SK-N-SH (cell line): ENCODE measurements around the gene CPSF3. TPM values are rescaled to one million over a fixed set of nuclear protein-coding genes. Genes with fewer than 3 reads are reported as not detected.

Source experiments
- CTCF ChIA-PET: fragments of 300-600, 350-600 bp; formaldehyde crosslinking; extraction: SDS; loops from one replicate; lab custom pipeline; 2021; lab: Yijun Ruan, JAX
- POLR2A ChIA-PET: fragments of 350-600 bp; sonication (Branson Sonifier 250); formaldehyde crosslinking; extraction: SDS; loops from one replicate; lab custom pipeline; 2020; ENCODE audit warnings: antibody characterized with exemption, inconsistent platforms; lab: Yijun Ruan, JAX
- DNase-seq: peaks from one replicate; pipeline ENCODE4 v3.0.0; 2012
- H2AFZ ChIP-seq: fragments of 200-600 bp; sonication (generic); 2 replicates; pipeline ENCODE4 v1.8.1; 2016; ENCODE audit warnings: antibody characterized with exemption, mild to moderate bottlenecking, low read depth
- H3F3A ChIP-seq: fragments of 200-600 bp; sonication (generic); replicated peaks from 2 replicates; pipeline ENCODE3; 2016; ENCODE audit warnings: antibody characterized with exemption, mild to moderate bottlenecking; ENCODE audit not compliant: insufficient read depth
- H3K27ac ChIP-seq, 2 experiments: fragments of 200-500 bp in 1 of 2; fragments of 200-600 bp in 1 of 2; sonication (Bioruptor generic) in 1 of 2; sonication (generic), shearing (Covaris generic) in 1 of 2; 2 replicates each; pipeline versions ENCODE4 v1.5.1 to v1.6.1; 2014 to 2016; ENCODE audit warnings: low read depth in 2 of 2, inconsistent platforms in 1 of 2, low read length in 1 of 2, mild to moderate bottlenecking in 1 of 2, mixed read lengths in 1 of 2
- H3K27me3 ChIP-seq: fragments of 200-600 bp; sonication (generic), shearing (Covaris generic); 2 replicates; pipeline ENCODE4 v1.6.1; 2016; ENCODE audit warnings: mixed run types; ENCODE audit not compliant: insufficient read depth
- H3K36me3 ChIP-seq, 2 experiments: fragments of 200-500 bp in 1 of 2; fragments of 200-600 bp in 1 of 2; sonication (Bioruptor generic) in 1 of 2; sonication (generic) in 1 of 2; replicated peaks in 1 of 2; 2 replicates each; pipeline versions ENCODE3 to v1.5.1; 2014 to 2016; ENCODE audit warnings: low read length in 1 of 2, mild to moderate bottlenecking in 1 of 2; ENCODE audit not compliant: insufficient read depth in 2 of 2, control insufficient read depth in 1 of 2
- H3K4me1 ChIP-seq, 2 experiments: fragments of 200-500 bp in 1 of 2; fragments of 200-600 bp in 1 of 2; sonication (Bioruptor generic) in 1 of 2; sonication (generic), shearing (Covaris generic) in 1 of 2; 2 replicates each; pipeline versions ENCODE4 v1.5.1 to v1.6.1; 2014 to 2016; ENCODE audit warnings: low read depth in 1 of 2, low read length in 1 of 2, mixed run types in 1 of 2; ENCODE audit not compliant: insufficient read depth in 2 of 2, control insufficient read depth in 1 of 2
- H3K4me2 ChIP-seq: fragments of 200-600 bp; sonication (generic), shearing (Covaris generic); 2 replicates; pipeline ENCODE4 v1.6.1; 2017; ENCODE audit warnings: mixed run types
- H3K4me3 ChIP-seq, 2 experiments: fragments of 200-500 bp in 1 of 2; fragments of 200-600 bp in 1 of 2; sonication (Bioruptor generic) in 1 of 2; sonication (generic), shearing (Covaris generic) in 1 of 2; 2 replicates each; pipeline versions ENCODE4 v1.5.1 to v1.8.1; 2014 to 2016; ENCODE audit warnings: low read depth in 2 of 2, inconsistent platforms in 1 of 2, low read length in 1 of 2, mild to moderate bottlenecking in 1 of 2, mixed read lengths in 1 of 2, moderate library complexity in 1 of 2
- H3K79me2 ChIP-seq: fragments of 200-600 bp; sonication (generic); 2 replicates; pipeline ENCODE4 v1.8.1; 2017; ENCODE audit warnings: mild to moderate bottlenecking; ENCODE audit not compliant: insufficient read depth
- H3K9ac ChIP-seq: fragments of 200-600 bp; sonication (generic); 2 replicates; pipeline ENCODE4 v1.6.1; 2017; ENCODE audit warnings: mixed run types
- H3K9me2 ChIP-seq: fragments of 200-600 bp; sonication (generic); 2 replicates; pipeline ENCODE4 v1.6.1; 2017; ENCODE audit warnings: mixed run types
- H3K9me3 ChIP-seq: fragments of 200-600 bp; sonication (generic); 2 replicates; pipeline ENCODE4 v1.6.1; 2017; ENCODE audit warnings: mixed run types, mild to moderate bottlenecking, moderate library complexity
- H4K20me1 ChIP-seq: fragments of 200-600 bp; sonication (generic); 2 replicates; pipeline ENCODE4 v1.6.1; 2017; ENCODE audit warnings: mild to moderate bottlenecking, mixed run types; ENCODE audit not compliant: insufficient read depth
- EP300 ChIP-seq, 2 experiments: IDR thresholded peaks; 2 replicates each; pipeline versions ENCODE4 v1.4.0 to v1.6.1; 2012; ENCODE audit warnings: borderline replicate concordance in 1 of 2, low read depth in 1 of 2, low read length in 1 of 2
- FOXJ3 ChIP-seq: sonication (generic); formaldehyde crosslinking; IDR thresholded peaks from 2 replicates; pipeline ENCODE4 v1.5.1; 2020; ENCODE audit warnings: mild to moderate bottlenecking, missing genetic modification reagents
- GABPA ChIP-seq: IDR thresholded peaks from 2 replicates; pipeline ENCODE4 v1.4.0; 2012; ENCODE audit warnings: low read depth, mild to moderate bottlenecking
- MXI1 ChIP-seq: IDR thresholded peaks from 2 replicates; pipeline ENCODE4 v1.6.1; 2012; ENCODE audit warnings: mild to moderate bottlenecking, low read depth, low read length, improper control_type of control experiment
- NRF1 ChIP-seq: IDR thresholded peaks from 2 replicates; pipeline ENCODE4 v1.6.1; 2012; ENCODE audit warnings: low read depth, mild to moderate bottlenecking, low read length
- POLR2AphosphoS5 ChIP-seq: IDR thresholded peaks from 2 replicates; pipeline ENCODE4 v1.6.1; 2012; ENCODE audit warnings: low read depth, low read length
- RAD21 ChIP-seq: IDR thresholded peaks from 2 replicates; pipeline ENCODE4 v1.6.1; 2012; ENCODE audit warnings: mild to moderate bottlenecking, low read length
- RXRA ChIP-seq: IDR thresholded peaks from 2 replicates; pipeline ENCODE4 v1.4.0; 2012; ENCODE audit warnings: low read depth, mild to moderate bottlenecking, borderline replicate concordance
- SMC3 ChIP-seq: IDR thresholded peaks from 2 replicates; pipeline ENCODE4 v1.6.1; 2012; ENCODE audit warnings: low read depth, low read length, improper control_type of control experiment
- TAF1 ChIP-seq: IDR thresholded peaks from 2 replicates; pipeline ENCODE4 v1.6.1; 2012; ENCODE audit warnings: low read depth, mild to moderate bottlenecking, low read length, moderate library complexity, borderline replicate concordance
- TCF12 ChIP-seq: IDR thresholded peaks from 2 replicates; pipeline ENCODE4 v1.4.0; 2012
- TEAD4 ChIP-seq: IDR thresholded peaks from 2 replicates; pipeline ENCODE4 v1.4.0; 2012; ENCODE audit warnings: mild to moderate bottlenecking, borderline replicate concordance; ENCODE audit not compliant: insufficient read depth
- YY1 ChIP-seq: IDR thresholded peaks from 2 replicates; pipeline ENCODE4 v1.4.0; 2012; ENCODE audit warnings: low read depth, mild to moderate bottlenecking
- WGBS: methylation state at CpG from one replicate; pipeline ENCODE4 v1.1.6; 2017; ENCODE audit warnings: low lambda C conversion rate; 5-methylcytosine and 5-hydroxymethylcytosine counted together
- polyA plus RNA-seq, 3 experiments: library from polyadenylated mRNA; depleted of rRNA; stranded (reverse); fragments of >200 nt; gene quantifications; 2 replicates each; pipeline ENCODE4 v1.2.3, GENCODE V29; 2012
- TF ChIP-seq, protein P1 (sequence below): IDR thresholded peaks from 2 replicates; pipeline ENCODE4; 2012
- TF ChIP-seq, protein P2 (sequence below): IDR thresholded peaks from 2 replicates; pipeline ENCODE4 v1.4.0; 2012; ENCODE audit warnings: low read depth
- TF ChIP-seq, protein P3 (sequence below): fragments of 150-350 bp; IDR thresholded peaks from 2 replicates; pipeline ENCODE4 v1.6.1; 2017; ENCODE audit warnings: antibody characterized with exemption, low read length, low read depth, borderline replicate concordance
- TF ChIP-seq, protein P4 (sequence below): IDR thresholded peaks from 2 replicates; pipeline ENCODE4 v1.6.1; 2012; ENCODE audit warnings: mild to moderate bottlenecking, low read depth, low read length, moderate library complexity
- TF ChIP-seq, protein P5 (sequence below): fragments of 150-350 bp; IDR thresholded peaks from 2 replicates; pipeline ENCODE4 v1.6.1; 2016; ENCODE audit warnings: mild to moderate bottlenecking, low read depth, low read length

The CPSF3 gene
- polyA plus RNA-seq, 1 of the 3 experiments (the other 2 are of a cell fraction): 34.2 TPM

DNA sequence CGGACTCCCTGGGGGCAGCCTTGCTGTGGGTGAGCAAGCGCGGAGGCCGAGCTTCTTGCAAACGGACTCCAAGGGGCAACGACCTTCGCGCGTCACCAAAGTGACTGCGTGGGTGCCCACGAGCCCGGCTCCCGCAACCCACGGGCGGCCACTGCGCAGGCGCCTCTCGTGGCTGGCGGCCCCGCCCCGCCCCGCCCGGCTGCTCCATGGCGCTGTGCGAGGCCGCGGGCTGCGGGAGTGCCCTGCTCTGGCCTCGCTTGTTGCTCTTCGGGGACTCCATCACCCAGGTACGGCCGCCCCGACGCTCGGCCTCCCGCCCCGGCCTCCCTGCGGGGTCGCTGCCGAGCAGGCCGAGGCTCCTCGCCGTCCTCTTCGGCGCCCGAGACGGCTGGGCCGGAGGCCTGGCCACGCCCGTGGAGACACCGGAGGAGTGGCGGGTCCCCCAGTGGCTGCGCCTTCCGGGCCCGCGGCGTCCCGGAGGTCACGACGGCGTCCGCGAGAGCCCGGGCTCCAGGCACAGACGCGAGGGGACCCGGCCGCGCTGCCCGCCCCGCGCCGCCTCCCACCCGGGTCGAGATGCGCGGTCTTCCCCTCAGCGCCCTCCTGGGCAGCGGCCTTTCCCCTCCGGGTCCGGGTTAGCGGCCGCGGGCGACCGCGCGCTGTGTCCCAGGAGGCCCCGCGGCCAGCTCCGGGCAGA is 51.1 kb downstream of the CPSF3 start, which contains the start of gene IAH1:
TSS of gene IAH1 (plus strand) at position 191 of the 697 bp plus-strand sequence. CDS start at position 207, 16 bp downstream.
- Histone ChIP-seq H3K27ac (peak within 1 kb of the TSS; percentile 82 to 91), H3K9me3 (no peaks in the 10 kb centered on the region), H2AFZ (peak within 1 kb of the TSS; percentile 91; the same call in 1 of the 2 replicates), H3K79me2 (peaks cover 48% of the 10 kb centered on the region), H3K4me2 (peak within 1 kb of the TSS; percentile 86), H3K9ac (peak within 1 kb of the TSS; percentile 89), H3F3A (peaks cover 19% of the 10 kb centered on the region), H4K20me1 (no peaks in the 10 kb centered on the region), H3K4me3 (peak within 1 kb of the TSS; percentile 82), H3K36me3 (peaks cover 44 to 54% of the 10 kb centered on the region in 2 experiments), H3K9me2 (no peaks in the 10 kb centered on the region), H3K4me1 (peaks cover 9 to 26% of the 10 kb centered on the region in 2 experiments; a peak in 1 of 4 replicates), H3K27me3 (no peaks in the 10 kb centered on the region)
- WGBS: no CpG with 5 or more reads among the region's 91 CpGs
- CTCF ChIA-PET: interaction anchor here (0.6 to 4.3 kb wide), 5 partner anchors 10 to 332 kb away, joined by 3 to 9 read pairs (median 4); partner anchors contain the start of gene ADAM17
- DNase-seq: peak; percentile 98
- TF ChIP-seq EP300 (IDR thresholded peaks at IDR 0.05; ENCODE audit: borderline replicate concordance in 1 of 2, low read depth in 1 of 2, low read length in 1 of 2) (no peak), POLR2AphosphoS5 (peak; percentile 68), YY1 (peak; percentile 69), NRF1 (peak; percentile 77), TCF12 (no peak), MXI1 (peak; percentile 58; the same call in 1 of the 2 replicates), TAF1 (peak; percentile 69), SMC3 (no peak), FOXJ3 (CRISPR knock-in tag) (0 out of 2 replicates have a peak, but pooled peaks have one; percentile 31)
- TF ChIP-seq, protein P1, sequence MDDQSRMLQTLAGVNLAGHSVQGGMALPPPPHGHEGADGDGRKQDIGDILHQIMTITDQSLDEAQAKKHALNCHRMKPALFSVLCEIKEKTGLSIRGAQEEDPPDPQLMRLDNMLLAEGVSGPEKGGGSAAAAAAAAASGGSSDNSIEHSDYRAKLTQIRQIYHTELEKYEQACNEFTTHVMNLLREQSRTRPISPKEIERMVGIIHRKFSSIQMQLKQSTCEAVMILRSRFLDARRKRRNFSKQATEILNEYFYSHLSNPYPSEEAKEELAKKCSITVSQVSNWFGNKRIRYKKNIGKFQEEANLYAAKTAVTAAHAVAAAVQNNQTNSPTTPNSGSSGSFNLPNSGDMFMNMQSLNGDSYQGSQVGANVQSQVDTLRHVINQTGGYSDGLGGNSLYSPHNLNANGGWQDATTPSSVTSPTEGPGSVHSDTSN: no peak
- TF ChIP-seq, protein P2, sequence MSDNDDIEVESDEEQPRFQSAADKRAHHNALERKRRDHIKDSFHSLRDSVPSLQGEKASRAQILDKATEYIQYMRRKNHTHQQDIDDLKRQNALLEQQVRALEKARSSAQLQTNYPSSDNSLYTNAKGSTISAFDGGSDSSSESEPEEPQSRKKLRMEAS: peak; percentile 86; the same call in 1 of the 2 replicates
- TF ChIP-seq, all 33 proteins: peak for 7
- POLR2A ChIA-PET: interaction anchor here (1.0 to 1.5 kb wide), 3 partner anchors 9 to 156 kb away, joined by 3 to 4 read pairs (median 4); partner anchors contain the start of genes CPSF3, ITGB1BP1 and YWHAQ

DNA sequence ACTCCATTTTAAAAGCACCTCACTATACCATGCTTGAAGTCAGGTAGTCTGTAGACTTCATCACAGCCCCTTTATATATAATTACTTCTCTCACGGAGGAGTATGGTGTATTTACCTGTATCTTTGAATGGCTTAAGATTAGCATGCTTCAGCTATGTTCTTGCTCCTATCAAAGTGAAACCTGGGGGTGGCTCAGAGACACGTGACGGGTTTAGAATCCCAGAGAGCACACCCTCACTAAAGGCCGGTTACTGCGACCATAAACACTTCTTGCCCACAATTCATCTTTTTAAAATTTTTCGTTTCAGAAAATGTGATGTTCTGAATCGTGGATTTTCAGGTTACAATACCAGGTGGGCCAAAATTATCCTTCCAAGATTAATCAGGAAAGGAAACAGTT is 54.5 kb downstream of the CPSF3 start:
- DNase-seq: no peak
- Histone ChIP-seq H3K27me3 (no peaks in the 10 kb centered on the region), H3K4me1 (peaks cover 9 to 40% of the 10 kb centered on the region in 2 experiments; a peak in 1 of 4 replicates), H3K9me2 (no peaks in the 10 kb centered on the region), H3K36me3 (peaks cover 52 to 64% of the 10 kb centered on the region in 2 experiments), H3K4me2 (0 out of 2 replicates have a peak overlapping the region, but pooled peaks have one; percentile 86), H3K9me3 (no peaks in the 10 kb centered on the region), H3K79me2 (peaks cover 62% of the 10 kb centered on the region), H3K9ac (no peak overlapping the region), H3K27ac (no peak overlapping the region), H2AFZ (no peak overlapping the region), H3K4me3 (no peak overlapping the region), H3F3A (peaks cover 31% of the 10 kb centered on the region), H4K20me1 (no peaks in the 10 kb centered on the region)
- ChIA-PET CTCF (no interaction called here), POLR2A (no interaction called here)
- 89% methylated on average over 7 of the region's 7 CpGs for WGBS
- no peak for TF ChIP-seq RAD21
- TF ChIP-seq GABPA: no peak
- TF ChIP-seq, protein P3, sequence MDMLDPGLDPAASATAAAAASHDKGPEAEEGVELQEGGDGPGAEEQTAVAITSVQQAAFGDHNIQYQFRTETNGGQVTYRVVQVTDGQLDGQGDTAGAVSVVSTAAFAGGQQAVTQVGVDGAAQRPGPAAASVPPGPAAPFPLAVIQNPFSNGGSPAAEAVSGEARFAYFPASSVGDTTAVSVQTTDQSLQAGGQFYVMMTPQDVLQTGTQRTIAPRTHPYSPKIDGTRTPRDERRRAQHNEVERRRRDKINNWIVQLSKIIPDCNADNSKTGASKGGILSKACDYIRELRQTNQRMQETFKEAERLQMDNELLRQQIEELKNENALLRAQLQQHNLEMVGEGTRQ: no peak
- TF ChIP-seq, protein P4, sequence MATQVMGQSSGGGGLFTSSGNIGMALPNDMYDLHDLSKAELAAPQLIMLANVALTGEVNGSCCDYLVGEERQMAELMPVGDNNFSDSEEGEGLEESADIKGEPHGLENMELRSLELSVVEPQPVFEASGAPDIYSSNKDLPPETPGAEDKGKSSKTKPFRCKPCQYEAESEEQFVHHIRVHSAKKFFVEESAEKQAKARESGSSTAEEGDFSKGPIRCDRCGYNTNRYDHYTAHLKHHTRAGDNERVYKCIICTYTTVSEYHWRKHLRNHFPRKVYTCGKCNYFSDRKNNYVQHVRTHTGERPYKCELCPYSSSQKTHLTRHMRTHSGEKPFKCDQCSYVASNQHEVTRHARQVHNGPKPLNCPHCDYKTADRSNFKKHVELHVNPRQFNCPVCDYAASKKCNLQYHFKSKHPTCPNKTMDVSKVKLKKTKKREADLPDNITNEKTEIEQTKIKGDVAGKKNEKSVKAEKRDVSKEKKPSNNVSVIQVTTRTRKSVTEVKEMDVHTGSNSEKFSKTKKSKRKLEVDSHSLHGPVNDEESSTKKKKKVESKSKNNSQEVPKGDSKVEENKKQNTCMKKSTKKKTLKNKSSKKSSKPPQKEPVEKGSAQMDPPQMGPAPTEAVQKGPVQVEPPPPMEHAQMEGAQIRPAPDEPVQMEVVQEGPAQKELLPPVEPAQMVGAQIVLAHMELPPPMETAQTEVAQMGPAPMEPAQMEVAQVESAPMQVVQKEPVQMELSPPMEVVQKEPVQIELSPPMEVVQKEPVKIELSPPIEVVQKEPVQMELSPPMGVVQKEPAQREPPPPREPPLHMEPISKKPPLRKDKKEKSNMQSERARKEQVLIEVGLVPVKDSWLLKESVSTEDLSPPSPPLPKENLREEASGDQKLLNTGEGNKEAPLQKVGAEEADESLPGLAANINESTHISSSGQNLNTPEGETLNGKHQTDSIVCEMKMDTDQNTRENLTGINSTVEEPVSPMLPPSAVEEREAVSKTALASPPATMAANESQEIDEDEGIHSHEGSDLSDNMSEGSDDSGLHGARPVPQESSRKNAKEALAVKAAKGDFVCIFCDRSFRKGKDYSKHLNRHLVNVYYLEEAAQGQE: no peak
- TF ChIP-seq, protein P5, sequence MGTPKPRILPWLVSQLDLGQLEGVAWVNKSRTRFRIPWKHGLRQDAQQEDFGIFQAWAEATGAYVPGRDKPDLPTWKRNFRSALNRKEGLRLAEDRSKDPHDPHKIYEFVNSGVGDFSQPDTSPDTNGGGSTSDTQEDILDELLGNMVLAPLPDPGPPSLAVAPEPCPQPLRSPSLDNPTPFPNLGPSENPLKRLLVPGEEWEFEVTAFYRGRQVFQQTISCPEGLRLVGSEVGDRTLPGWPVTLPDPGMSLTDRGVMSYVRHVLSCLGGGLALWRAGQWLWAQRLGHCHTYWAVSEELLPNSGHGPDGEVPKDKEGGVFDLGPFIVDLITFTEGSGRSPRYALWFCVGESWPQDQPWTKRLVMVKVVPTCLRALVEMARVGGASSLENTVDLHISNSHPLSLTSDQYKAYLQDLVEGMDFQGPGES: no peak
- no peak for TF ChIP-seq RXRA
- no peak for TF ChIP-seq TAF1
- TF ChIP-seq FOXJ3 (CRISPR knock-in tag): no peak
- TF ChIP-seq EP300 (IDR thresholded peaks at IDR 0.05; ENCODE audit: borderline replicate concordance in 1 of 2, low read depth in 1 of 2, low read length in 1 of 2): no peak
- TF ChIP-seq POLR2AphosphoS5: no peak
- TF ChIP-seq YY1: no peak
- TF ChIP-seq TEAD4: no peak
